Effector memory CD8-positive, alpha-beta T cell (primary cell): ENCODE results near the gene CDC42EP3.

Experiments used
- ATAC-seq: fragments of 150-1000 bp; cut with Tn5 transposase; replicated peaks from 2 replicates; pipeline ENCODE4 v1.10.0; 2021; ENCODE audit warnings: mild to moderate bottlenecking, moderate library complexity
- DNase-seq, 3 experiments: peaks; one replicate each; pipeline ENCODE4 v3.0.0; 2021
- H3K27ac Mint-ChIP-seq, 2 donors: one replicate each; pipeline ENCODE4 v1.8.0; 2022; ENCODE audit warnings: mild to moderate bottlenecking in 2 of 2, mixed read lengths in 2 of 2, moderate library complexity in 2 of 2
- H3K27me3 Mint-ChIP-seq, 2 donors: one replicate each; pipeline ENCODE4 v1.8.0; 2022; ENCODE audit warnings: mixed read lengths in 2 of 2
- H3K36me3 Mint-ChIP-seq: one replicate; pipeline ENCODE4 v1.8.0; 2022; ENCODE audit warnings: mild to moderate bottlenecking, moderate library complexity, mixed read lengths; ENCODE audit not compliant: insufficient read depth
- H3K4me1 Mint-ChIP-seq, 2 donors: one replicate each; pipeline ENCODE4 v1.8.0; 2022; ENCODE audit warnings: low read depth in 2 of 2, mixed read lengths in 2 of 2
- H3K4me3 Mint-ChIP-seq, 2 donors: one replicate each; pipeline ENCODE4 v1.8.0; 2022; ENCODE audit warnings: mild to moderate bottlenecking in 2 of 2, mixed read lengths in 2 of 2, moderate library complexity in 2 of 2
- H3K9me3 Mint-ChIP-seq, 2 donors: one replicate each; pipeline ENCODE4 v1.8.0; 2022; ENCODE audit warnings: mixed read lengths in 2 of 2

CDC42EP3 gene

GRCh38 chr2:37674946-37675345 lies 3.5 kb upstream of the CDC42EP3 start:
- H3K4me3 Mint-ChIP-seq = no peak overlapping the region
- H3K27ac Mint-ChIP-seq = peak overlapping the region in 1 of 2 donors; percentile 24

GRCh38 chr2:37672870-37673184 lies 1.4 kb upstream of the CDC42EP3 start:
- peaks cover 27% of the 10 kb centered on the region for H3K36me3 Mint-ChIP-seq
- peak overlapping the region; percentile 90 to 93 for H3K27ac Mint-ChIP-seq
- DNase-seq = no peak
- no peaks in the 10 kb centered on the region for H3K9me3 Mint-ChIP-seq
- H3K4me3 Mint-ChIP-seq = peak overlapping the region; percentile 98 to 100
- peaks cover 31 to 52% of the 10 kb centered on the region in 2 donors for H3K4me1 Mint-ChIP-seq
- no peak for ATAC-seq
- no peaks in the 10 kb centered on the region for H3K27me3 Mint-ChIP-seq

More at GRCh38 chr2:37674946-37675345, 3.5 kb upstream of the CDC42EP3 start:
- Mint-ChIP-seq H3K36me3 (peaks cover 27% of the 10 kb centered on the region), H3K4me1 (peaks cover 18 to 31% of the 10 kb centered on the region in 2 donors), H3K9me3 (no peaks in the 10 kb centered on the region), H3K27me3 (no peaks in the 10 kb centered on the region)
- ATAC-seq = no peak
- no peak for DNase-seq

GRCh38 chr2:37672104-37672869 lies 845 bp upstream of the CDC42EP3 start:
- H3K4me3 Mint-ChIP-seq = peak overlapping the region; percentile 98 to 100
- peak; percentile 46 for ATAC-seq
- H3K27me3 Mint-ChIP-seq = no peaks in the 10 kb centered on the region
- peaks cover 27% of the 10 kb centered on the region for H3K36me3 Mint-ChIP-seq
- H3K4me1 Mint-ChIP-seq = peaks cover 33 to 57% of the 10 kb centered on the region in 2 donors
- peak overlapping the region; percentile 90 to 93 for H3K27ac Mint-ChIP-seq
- DNase-seq = peak; percentile 59 to 64 (median 62)
- no peaks in the 10 kb centered on the region for H3K9me3 Mint-ChIP-seq

GRCh38 chr2:37671816-37672103 lies 318 bp upstream of the CDC42EP3 start:
- H3K27me3 Mint-ChIP-seq = no peaks in the 10 kb centered on the region
- ATAC-seq (peak; percentile 26), DNase-seq (no peak)
- peaks cover 27% of the 10 kb centered on the region for H3K36me3 Mint-ChIP-seq
- H3K27ac Mint-ChIP-seq = peak overlapping the region; percentile 90 to 93
- H3K4me3 Mint-ChIP-seq = peak overlapping the region; percentile 98 to 100
- no peaks in the 10 kb centered on the region for H3K9me3 Mint-ChIP-seq
- peaks cover 38 to 62% of the 10 kb centered on the region in 2 donors for H3K4me1 Mint-ChIP-seq

GRCh38 chr2:37670378-37671008 lies 949 bp downstream of the CDC42EP3 start:
- ATAC-seq (no peak), DNase-seq (no peak)
- Mint-ChIP-seq H3K36me3 (peaks cover 31% of the 10 kb centered on the region), H3K4me3 (peak overlapping the region; percentile 98 to 100), H3K4me1 (peaks cover 47 to 73% of the 10 kb centered on the region in 2 donors), H3K9me3 (no peaks in the 10 kb centered on the region), H3K27ac (peak overlapping the region; percentile 93 to 98), H3K27me3 (no peaks in the 10 kb centered on the region)

- no peaks in the 10 kb centered on the region for H3K27me3 Mint-ChIP-seq
- H3K36me3 Mint-ChIP-seq = peaks cover 31% of the 10 kb centered on the region
- peak overlapping the region; percentile 98 to 100 for H3K4me3 Mint-ChIP-seq
- H3K4me1 Mint-ChIP-seq = peaks cover 48 to 77% of the 10 kb centered on the region in 2 donors
- DNase-seq (no peak), ATAC-seq (no peak)
- peak overlapping the region; percentile 93 to 98 for H3K27ac Mint-ChIP-seq
- no peaks in the 10 kb centered on the region for H3K9me3 Mint-ChIP-seq
Observed at GRCh38 chr2:37669446-37669845, 2.0 kb downstream of the CDC42EP3 start.

- no peak for ATAC-seq
- no peak for DNase-seq
- Mint-ChIP-seq H3K27me3 (no peaks in the 10 kb centered on the region), H3K4me1 (peaks cover 58 to 80% of the 10 kb centered on the region in 2 donors), H3K27ac (peak overlapping the region; percentile 91 to 93), H3K9me3 (no peaks in the 10 kb centered on the region), H3K36me3 (peaks cover 35% of the 10 kb centered on the region), H3K4me3 (peak overlapping the region; percentile 98 to 100)
Observed at GRCh38 chr2:37667704-37668103, 3.7 kb downstream of the CDC42EP3 start.

- H3K4me1 Mint-ChIP-seq = peaks cover 63 to 88% of the 10 kb centered on the region in 2 donors
- H3K4me3 Mint-ChIP-seq = peak overlapping the region; percentile 70 to 98
- no peak for DNase-seq
- H3K36me3 Mint-ChIP-seq = peaks cover 30% of the 10 kb centered on the region
- H3K9me3 Mint-ChIP-seq = no peaks in the 10 kb centered on the region
- peak overlapping the region; percentile 91 to 93 for H3K27ac Mint-ChIP-seq
- no peaks in the 10 kb centered on the region for H3K27me3 Mint-ChIP-seq
- no peak for ATAC-seq
Observed at GRCh38 chr2:37666772-37667171, 4.7 kb downstream of the CDC42EP3 start.

- H3K9me3 Mint-ChIP-seq = no peaks in the 10 kb centered on the region
- no peak for DNase-seq
- peaks cover 29% of the 10 kb centered on the region for H3K36me3 Mint-ChIP-seq
- H3K4me3 Mint-ChIP-seq = peak overlapping the region; percentile 65 to 70
- peak overlapping the region; percentile 91 to 93 for H3K27ac Mint-ChIP-seq
- ATAC-seq = no peak
- peaks cover 70 to 94% of the 10 kb centered on the region in 2 donors for H3K4me1 Mint-ChIP-seq
- H3K27me3 Mint-ChIP-seq = no peaks in the 10 kb centered on the region
Observed at GRCh38 chr2:37665604-37666362, 5.7 kb downstream of the CDC42EP3 start.

GRCh38 chr2:37665043-37665442 lies 6.4 kb downstream of the CDC42EP3 start:
- H3K27ac Mint-ChIP-seq = peak overlapping the region; percentile 91 to 93
- peaks cover 24% of the 10 kb centered on the region for H3K36me3 Mint-ChIP-seq

GRCh38 chr2:37664231-37664643 lies 7.2 kb downstream of the CDC42EP3 start:
- Mint-ChIP-seq H3K27me3 (no peaks in the 10 kb centered on the region), H3K36me3 (peaks cover 24% of the 10 kb centered on the region), H3K27ac (peak overlapping the region; percentile 91 to 93), H3K9me3 (no peaks in the 10 kb centered on the region), H3K4me1 (peaks cover 71 to 94% of the 10 kb centered on the region in 2 donors), H3K4me3 (peak overlapping the region; percentile 70 to 72)
- ATAC-seq (no peak), DNase-seq (no peak)

More at GRCh38 chr2:37665043-37665442, 6.4 kb downstream of the CDC42EP3 start:
- Mint-ChIP-seq H3K27me3 (no peaks in the 10 kb centered on the region), H3K4me1 (peaks cover 70 to 94% of the 10 kb centered on the region in 2 donors), H3K9me3 (no peaks in the 10 kb centered on the region), H3K4me3 (peak overlapping the region; percentile 38 to 70)
- no peak for ATAC-seq
- no peak for DNase-seq

GRCh38 chr2:37663390-37663789 lies 8.1 kb downstream of the CDC42EP3 start:
- H3K36me3 Mint-ChIP-seq = peaks cover 24% of the 10 kb centered on the region
- DNase-seq = no peak
- H3K4me1 Mint-ChIP-seq = peaks cover 73 to 94% of the 10 kb centered on the region in 2 donors
- peak; percentile 72 for ATAC-seq
- peak overlapping the region; percentile 23 to 72 for H3K4me3 Mint-ChIP-seq
- no peaks in the 10 kb centered on the region for H3K27me3 Mint-ChIP-seq
- peak overlapping the region; percentile 91 to 93 for H3K27ac Mint-ChIP-seq
- H3K9me3 Mint-ChIP-seq = no peaks in the 10 kb centered on the region

GRCh38 chr2:37659723-37660122 lies 11.7 kb downstream of the CDC42EP3 start:
- H3K27ac Mint-ChIP-seq = peak overlapping the region; percentile 39 to 91
- no peaks in the 10 kb centered on the region for H3K9me3 Mint-ChIP-seq
- peak overlapping the region in 1 of 2 donors; percentile 23 for H3K4me3 Mint-ChIP-seq
- H3K36me3 Mint-ChIP-seq = peaks cover 23% of the 10 kb centered on the region
- ATAC-seq (no peak), DNase-seq (no peak)
- H3K27me3 Mint-ChIP-seq = no peaks in the 10 kb centered on the region
- H3K4me1 Mint-ChIP-seq = peaks cover 83 to 94% of the 10 kb centered on the region in 2 donors
